K562 (cell line): ENCODE measurements around the gene RPS8. TPM values are rescaled to one million over a fixed set of nuclear protein-coding genes. Genes with fewer than 3 reads are reported as not detected.
"Not testable (repeated sequence)": the region's sequence is repeated elsewhere in the genome, so short reads cannot be mapped to it uniquely, and the experiment has no call there.

Experiments
- ATAC-seq: fragments of 200-7000 bp; cut with Tn5 transposase; 3 replicates; pipeline ENCODE4 v1.9.1; 2020; ENCODE audit warnings: moderate library complexity
- BruUV-seq: library from RNA; stranded (reverse); fragments of 400-500 nt; replicated peaks from 2 replicates; lab custom pipeline; 2021; lab: Mats Ljungman, UMichigan
- CTCF ChIA-PET: fragments of 300-600 bp; formaldehyde crosslinking; extraction: SDS; loops from one replicate; lab custom pipeline; 2021; ENCODE audit warnings: low intra/inter-chr PET ratio; lab: Yijun Ruan, JAX
- POLR2A ChIA-PET: fragments of 300-600, 350-650 bp; sonication (Branson Sonifier 250); formaldehyde crosslinking; extraction: SDS; loops from one replicate; lab custom pipeline; 2021; ENCODE audit warnings: antibody characterized with exemption, inconsistent platforms; lab: Yijun Ruan, JAX
- DNase-seq, 4 experiments: peaks; one replicate each; pipeline versions ENCODE4 v3.0.0 to v3.0.0-alpha.2; 2011 to 2018; ENCODE audit warnings: low spot score in 3 of 4, mixed read lengths in 3 of 4; ENCODE audit errors: extremely low read depth in 1 of 4
- FAIRE-seq: peaks from 2 replicates; lab custom pipeline; 2011; peaks lifted over from hg19 to GRCh38; lab: Jason Lieb, UNC
- H2AFZ ChIP-seq: 2 replicates; pipeline ENCODE4 v1.6.0; 2011; ENCODE audit warnings: low read depth, low read length, control low read depth, inconsistent platforms
- H3K27ac ChIP-seq: fragments of 200-600 bp; 3 replicates; pipeline ENCODE4 v1.8.0; 2011; ENCODE audit warnings: low read depth, mild to moderate bottlenecking, control low read depth, inconsistent platforms, low read length, moderate library complexity, mixed read lengths; ENCODE audit errors: extremely low read depth
- H3K27me3 ChIP-seq, 2 experiments: fragments of 300-600 bp in 1 of 2; 2 replicates in 1 of 2; 3 replicates in 1 of 2; pipeline versions ENCODE4 v1.6.0 to v1.8.0; 2011; ENCODE audit warnings: inconsistent platforms in 2 of 2, low read length in 2 of 2, mild to moderate bottlenecking in 1 of 2, mixed read lengths in 1 of 2, moderate library complexity in 1 of 2; ENCODE audit not compliant: control insufficient read depth in 2 of 2, insufficient read depth in 2 of 2
- H3K36me3 ChIP-seq: fragments of 300-600 bp; 3 replicates; pipeline ENCODE4 v1.8.0; 2011; ENCODE audit warnings: mild to moderate bottlenecking, low read length, inconsistent platforms; ENCODE audit not compliant: control insufficient read depth, insufficient read depth
- H3K4me1 ChIP-seq, 2 experiments: fragments of 200-600 bp in 1 of 2; replicated peaks in 1 of 2; 2 replicates in 1 of 2; 3 replicates in 1 of 2; pipeline versions ENCODE4 v1.5.1 to v1.8.0; 2011; ENCODE audit warnings: inconsistent platforms in 2 of 2, low read length in 2 of 2, mild to moderate bottlenecking in 1 of 2, mixed read lengths in 1 of 2, moderate library complexity in 1 of 2; ENCODE audit not compliant: control insufficient read depth in 2 of 2, insufficient read depth in 2 of 2
- H3K4me2 ChIP-seq: 2 replicates; pipeline ENCODE4 v1.6.1; 2011; ENCODE audit warnings: low read length, control low read depth, inconsistent platforms, mixed read lengths; ENCODE audit not compliant: insufficient read depth
- H3K4me3 ChIP-seq: fragments of 200-600 bp; sonication (generic), shearing (Covaris generic); 2 replicates; pipeline ENCODE4 v1.5.1; 2016; ENCODE audit warnings: control low read depth, inconsistent platforms
- H3K79me2 ChIP-seq: fragments of 200-600 bp; 3 replicates; pipeline ENCODE4 v1.8.0; 2011; ENCODE audit warnings: low read length, inconsistent platforms; ENCODE audit not compliant: control insufficient read depth, insufficient read depth
- H3K9ac ChIP-seq, 2 experiments: 2 replicates each; pipeline versions ENCODE4 v1.6.0 to v1.6.1; 2011; ENCODE audit warnings: low read depth in 2 of 2, low read length in 2 of 2, control low read depth in 1 of 2, inconsistent platforms in 1 of 2, mild to moderate bottlenecking in 1 of 2, mixed read lengths in 1 of 2; ENCODE audit not compliant: insufficient read depth in 1 of 2
- H3K9me1 ChIP-seq: one replicate; pipeline ENCODE4 v1.6.0; 2011; ENCODE audit warnings: inconsistent platforms, mild to moderate bottlenecking, low read length, moderate library complexity; ENCODE audit not compliant: control insufficient read depth, insufficient read depth
- H3K9me3 ChIP-seq: replicated peaks from 2 replicates; pipeline ENCODE4 v1.5.1; 2011; ENCODE audit warnings: low read depth, low read length, inconsistent platforms; ENCODE audit not compliant: control insufficient read depth, insufficient read depth
- H4K20me1 ChIP-seq: replicated peaks from 2 replicates; pipeline ENCODE4 v1.6.1; 2011; ENCODE audit warnings: low read length, inconsistent platforms, mixed read lengths; ENCODE audit not compliant: control insufficient read depth, insufficient read depth
- EHMT2 ChIP-seq: fragments of 450-650 bp; IDR thresholded peaks from 2 replicates; pipeline ENCODE4 v1.6.1; 2018; ENCODE audit warnings: antibody characterized with exemption
- ELF1 ChIP-seq: fragments of 200-800 bp; sonication (Bioruptor generic); IDR thresholded peaks from 2 replicates; pipeline ENCODE4 v1.6.1; 2016; ENCODE audit warnings: missing genetic modification characterization, missing compliant biosample characterization
- MAFG ChIP-seq: fragments of 450-650 bp; conservative IDR thresholded peaks from 2 replicates; pipeline ENCODE4 v1.6.1; 2016; ENCODE audit warnings: missing genetic modification characterization, missing compliant biosample characterization
- MNT ChIP-seq, 2 experiments: fragments of 450-650 bp; conservative IDR thresholded peaks; 2 replicates each; pipeline ENCODE4 v1.6.1; 2017; ENCODE audit warnings: mild to moderate bottlenecking in 2 of 2, moderate library complexity in 2 of 2
- NFIX ChIP-seq: fragments of 250-450 bp; sonication (Bioruptor Pico); IDR thresholded peaks from 2 replicates; pipeline ENCODE4 v1.4.0; 2020; ENCODE audit warnings: low read depth, mild to moderate bottlenecking, moderate library complexity
- SRSF7 ChIP-seq: fragments of 200-400 bp; formaldehyde crosslinking; optimal IDR thresholded peaks from 2 replicates; pipeline ENCODE3; 2017; ENCODE audit warnings: mild to moderate bottlenecking, low read depth, low read length
- THAP7 ChIP-seq: fragments of 250-450 bp; sonication (Bioruptor Pico); IDR thresholded peaks from 2 replicates; pipeline ENCODE4 v1.5.0; 2021
- ZNF316 ChIP-seq: fragments of 450-650 bp; IDR thresholded peaks from 2 replicates; pipeline ENCODE4 v1.6.1; 2016
- WGBS: fragments of 100-300 bp; shearing (Covaris generic); methylation state at CpG from one replicate; pipeline ENCODE4 v1.1.6; 2016; ENCODE audit warnings: low coverage, mixed read lengths; ENCODE audit not compliant: insufficient coverage; ENCODE audit errors: missing lambda C conversion rate; 5-methylcytosine and 5-hydroxymethylcytosine counted together
- in situ Hi-C: fragments of 300-500 bp; cut with MboI; formaldehyde crosslinking; loops from 4 replicates; pipeline ENCODE4 v1.15.0; 2018; ENCODE audit warnings: inconsistent platforms, mixed read lengths
- intact Hi-C: fragments of 100-400 bp; cut with micrococcal nuclease; formaldehyde crosslinking; loops from 2 replicates; pipeline ENCODE4 v1.14.2; 2022
- polyA plus RNA-seq, 8 experiments: library from polyadenylated mRNA; depleted of rRNA in 4 of 8; stranded (reverse) in 5 of 8; unstranded in 3 of 8; fragments of >200 nt; fragmentation: Nextera tagmentation in 2 of 8; fragmentation: Illumina TruSeq in 1 of 8; extraction: Ambion mirVana in 2 of 8; extraction: Trizol in 1 of 8; gene quantifications; 2 replicates each; pipeline versions ENCODE4 v1.2.1 to v1.2.3, GENCODE V29; 2011 to 2014; ENCODE audit warnings: inconsistent platforms in 1 of 8, missing spikeins in 1 of 8
- total RNA-seq, 7 experiments: library from RNA; depleted of rRNA in 6 of 7; stranded (reverse); fragments of >200 nt in 6 of 7; fragmentation: Illumina TruSeq in 2 of 7; extraction: Trizol in 2 of 7; gene quantifications; 2 replicates each; pipeline versions ENCODE4 v1.2.1 to v1.2.3, GENCODE V29; 2011 to 2021; ENCODE audit warnings: low replicate concordance in 1 of 7

The RPS8 gene
- total and polyA plus RNA-seq, 9 of the 15 experiments (the other 6 are each of a cell fraction or from before 2014, with no cell fraction given), result 2,431 to 4,168 (median 3,109) TPM

- POLR2A ChIA-PET, result interaction anchor here (1.1 to 16.9 kb wide), 5 partner anchors 10 to 214 kb away, joined by 5 to 594 read pairs (median 8); partner anchors contain the start of genes BTBD19 and UROD
- FAIRE-seq, BruUV-seq, H3K4me2 ChIP-seq, H4K20me1 ChIP-seq, H3K4me3 ChIP-seq, H3K9me3 ChIP-seq, DNase-seq, CTCF ChIA-PET, H3K27ac ChIP-seq, H3K27me3 ChIP-seq, intact Hi-C loops, H3K9me1 ChIP-seq, H3K9ac ChIP-seq, ATAC-seq: not testable (repeated sequence)
- peaks cover 20% of the 10 kb centered on the region for H3K79me2 ChIP-seq
- peak overlapping the region; percentile 72 for H2AFZ ChIP-seq
- in situ Hi-C loops, result loop anchor here (10.0 kb wide), 1 partner anchor 507 kb away; no protein-coding TSS in a partner anchor
- peaks cover 31 to 47% of the 10 kb centered on the region in 2 experiments for H3K4me1 ChIP-seq
- H3K36me3 ChIP-seq, result peaks cover 12% of the 10 kb centered on the region
- WGBS, result 75% methylated on average over 7 of the region's 8 CpGs
Observed at GRCh38 chr1:44797886-44798285, 22.5 kb downstream of the RPS8 start.

GRCh38 chr1:44798481-44799365 lies 23.4 kb downstream of the RPS8 start:
- Histone ChIP-seq H3K9ac (peak overlapping the region; percentile 31 to 88; a peak in 3 of 4 replicates), H4K20me1 (no peaks in the 10 kb centered on the region), H3K36me3 (peaks cover 20% of the 10 kb centered on the region), H3K4me3 (no peak overlapping the region), H3K27me3 (no peaks in the 10 kb centered on the region; a peak in 1 of 5 replicates), H3K4me1 (peaks cover 23 to 51% of the 10 kb centered on the region in 2 experiments), H3K27ac (0 out of 3 replicates have a peak overlapping the region, but pooled peaks have one; percentile 32), H3K4me2 (no peak overlapping the region; the same call in 1 of the 2 replicates), H3K79me2 (peaks cover 20% of the 10 kb centered on the region), H2AFZ (peak overlapping the region; percentile 72), H3K9me3 (no peaks in the 10 kb centered on the region), H3K9me1 (peaks cover 5% of the 10 kb centered on the region)
- no peak for ATAC-seq
- intact Hi-C loops, result no loop called here
- DNase-seq, result no peak
- WGBS, result 75% methylated on average over 10 of the region's 10 CpGs
- BruUV-seq, result no TSS peak
- in situ Hi-C loops, result loop anchor here (10.0 kb wide), 1 partner anchor 506 kb away; no protein-coding TSS in a partner anchor
- POLR2A ChIA-PET, result interaction anchor here (0.9 to 16.9 kb wide), 9 partner anchors 9 to 770 kb away, joined by 3 to 594 read pairs (median 5); partner anchors contain the start of genes BTBD19 and UROD
- CTCF ChIA-PET, result no interaction called here
- peak; percentile 72 for FAIRE-seq
- TF ChIP-seq MAFG (tag) (peak; percentile 21), ZNF316 (peak; percentile 85), ELF1 (tag) (no peak), MNT (conservative IDR thresholded peaks at IDR 0.05) (no peak), EHMT2 (no peak), NFIX (CRISPR knock-in tag) (no peak), THAP7 (CRISPR knock-in tag) (no peak), SRSF7 (no peak)
